Uterus (tissue), 2 donors: ENCODE results near the gene VPS37D.

Experiments
- CTCF ChIP-seq, 4 experiments: fragments of 200-600 bp in 2 of 4; fragments of 450-650 bp in 2 of 4; sonication (generic) in 2 of 4; IDR thresholded peaks; one replicate each; pipeline ENCODE4 v1.5.1; 2016 to 2019; ENCODE audit warnings: antibody characterized with exemption in 4 of 4, mild to moderate bottlenecking in 2 of 4, moderate library complexity in 1 of 4
- POLR2A ChIP-seq, 2 donors: fragments of 450-650 bp; IDR thresholded peaks; one replicate each; pipeline ENCODE4 v1.6.1; 2016; ENCODE audit warnings: antibody characterized with exemption in 2 of 2, mild to moderate bottlenecking in 1 of 2, moderate library complexity in 1 of 2

GRCh38 chr7:73716318-73716890 is 48.8 kb downstream of the VPS37D start:
- TF ChIP-seq CTCF (IDR thresholded peaks at IDR 0.05) (no peak), POLR2A (IDR thresholded peaks at IDR 0.05) (no peak)
